Measurements from ENCODE around the gene ISL2. TPM values are rescaled to one million over a fixed set of nuclear protein-coding genes. Genes with fewer than 3 reads are reported as not detected.
A peak's percentile ranks its signal among the peaks of the same experiment; 100 is the strongest.

ISL2 gene
- total RNA-seq, 1 donor from 2014 or later = not detected

DNA sequence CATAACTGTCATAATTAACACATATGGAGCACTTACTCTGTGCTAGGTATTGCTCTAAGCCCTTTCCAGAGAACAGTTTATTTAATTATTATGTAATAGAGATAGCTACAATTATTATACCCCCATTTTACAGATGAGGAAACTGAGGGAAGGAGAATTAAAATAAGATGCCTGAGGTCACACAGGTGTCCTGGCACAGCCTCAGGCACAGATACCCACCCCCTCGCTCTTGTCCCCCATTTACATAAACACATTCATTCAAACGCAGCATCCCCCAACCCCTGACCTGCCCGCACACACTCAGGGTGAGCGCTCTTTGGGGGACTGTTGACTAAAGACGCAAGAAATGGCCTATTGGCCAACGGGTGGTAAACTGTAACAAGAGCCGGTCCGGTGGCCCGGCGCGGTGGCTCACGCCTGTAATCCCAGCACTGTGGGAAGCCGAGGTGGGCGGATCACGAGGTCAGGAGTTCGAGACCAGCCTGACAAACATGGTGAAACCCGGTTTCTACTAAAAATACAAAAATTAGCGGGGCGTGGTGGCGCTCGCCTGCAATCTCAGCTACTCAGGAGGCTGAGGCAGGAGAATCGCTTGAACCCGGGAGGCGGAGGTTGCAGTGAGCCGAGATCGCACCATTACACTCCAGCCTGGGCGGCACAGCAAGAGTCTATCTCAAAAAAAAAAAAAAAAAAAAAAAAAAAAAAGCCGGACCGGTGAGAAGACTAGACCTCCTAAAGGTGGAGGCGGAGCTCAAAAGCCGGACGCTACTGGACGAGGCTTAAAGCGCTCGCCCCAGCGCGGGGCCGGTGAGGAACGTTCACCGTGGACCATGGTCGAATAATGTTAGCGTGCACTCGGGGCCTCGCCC, 1.9 kb upstream of the ISL2 start:
- H3K36me3 Mint-ChIP-seq (ENCODE audit: low read depth) = no peaks in the 10 kb centered on the region
- no peak overlapping the region for H3K27ac Mint-ChIP-seq (ENCODE audit: unreplicated experiment)
- peaks cover 84% of the 10 kb centered on the region for H3K27me3 Mint-ChIP-seq (ENCODE audit: low read depth)
- DNase-seq (ENCODE audit: low read depth, low spot score) = peak; percentile 15
- H3K9me3 Mint-ChIP-seq = no peaks in the 10 kb centered on the region
- no peak for TF ChIP-seq CTCF (conservative IDR thresholded peaks at IDR 0.05)
- peak overlapping the region; percentile 77 for H3K4me3 Mint-ChIP-seq
- peaks cover 29% of the 10 kb centered on the region for H3K4me1 Mint-ChIP-seq

- peaks cover 37% of the 10 kb centered on the region for H3K4me1 Mint-ChIP-seq
- no peak for DNase-seq (ENCODE audit: low read depth, low spot score)
- H3K9me3 Mint-ChIP-seq = no peaks in the 10 kb centered on the region
- peak overlapping the region; percentile 77 for H3K4me3 Mint-ChIP-seq
- no peaks in the 10 kb centered on the region for H3K36me3 Mint-ChIP-seq (ENCODE audit: low read depth)
- H3K27me3 Mint-ChIP-seq (ENCODE audit: low read depth) = peaks cover 86% of the 10 kb centered on the region
- H3K27ac Mint-ChIP-seq (ENCODE audit: unreplicated experiment) = no peak overlapping the region
- no peak for TF ChIP-seq CTCF (conservative IDR thresholded peaks at IDR 0.05)
These were observed 993 bp upstream of the ISL2 start for GRCh38 chr15:76335307-76336253.

- Mint-ChIP-seq H3K36me3 (ENCODE audit: low read depth) (peaks cover 3% of the 10 kb centered on the region), H3K4me3 (peak overlapping the region; percentile 65), H3K4me1 (peaks cover 44% of the 10 kb centered on the region), H3K27ac (ENCODE audit: unreplicated experiment) (no peak overlapping the region), H3K9me3 (no peaks in the 10 kb centered on the region), H3K27me3 (ENCODE audit: low read depth) (peaks cover 95% of the 10 kb centered on the region)
- TF ChIP-seq CTCF (conservative IDR thresholded peaks at IDR 0.05) = no peak
- DNase-seq (ENCODE audit: low read depth, low spot score) = peak; percentile 16
These were observed 604 bp downstream of the ISL2 start for GRCh38 chr15:76337059-76337695.

DNA sequence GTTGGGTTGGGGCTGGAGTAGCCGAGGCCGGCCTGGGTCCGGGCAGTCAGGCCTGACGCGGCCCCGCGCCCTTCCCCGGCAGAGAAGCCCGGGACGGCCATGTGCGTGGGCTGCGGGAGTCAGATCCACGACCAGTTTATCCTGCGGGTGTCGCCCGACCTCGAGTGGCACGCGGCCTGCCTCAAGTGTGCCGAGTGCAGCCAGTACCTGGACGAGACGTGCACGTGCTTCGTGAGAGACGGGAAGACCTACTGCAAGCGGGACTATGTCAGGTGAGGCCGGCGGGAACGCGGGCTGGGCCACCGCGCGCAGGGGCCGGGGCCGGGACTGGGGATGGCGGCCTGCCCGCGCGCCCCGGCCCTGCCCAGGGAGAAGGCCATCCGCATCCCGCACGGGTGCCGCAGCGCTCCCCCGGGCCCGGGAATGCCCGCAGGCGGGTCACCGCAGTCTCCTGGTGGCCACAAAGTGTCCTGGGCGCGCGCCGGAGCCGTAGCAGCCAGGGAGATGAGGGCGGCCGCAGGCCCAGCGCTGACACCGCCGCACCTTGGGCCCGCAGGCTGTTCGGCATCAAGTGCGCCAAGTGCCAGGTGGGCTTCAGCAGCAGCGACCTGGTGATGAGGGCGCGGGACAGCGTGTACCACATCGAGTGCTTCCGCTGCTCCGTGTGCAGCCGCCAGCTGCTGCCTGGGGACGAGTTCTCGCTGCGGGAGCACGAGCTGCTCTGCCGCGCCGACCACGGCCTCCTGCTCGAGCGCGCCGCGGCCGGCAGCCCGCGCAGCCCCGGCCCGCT, 1.3 kb downstream of the ISL2 start:
- peak; percentile 18 for TF ChIP-seq CTCF (conservative IDR thresholded peaks at IDR 0.05)
- peak; percentile 20 for DNase-seq (ENCODE audit: low read depth, low spot score)
- peaks cover 3% of the 10 kb centered on the region for H3K36me3 Mint-ChIP-seq (ENCODE audit: low read depth)
- H3K27ac Mint-ChIP-seq (ENCODE audit: unreplicated experiment) = no peak overlapping the region
- no peaks in the 10 kb centered on the region for H3K9me3 Mint-ChIP-seq
- peaks cover 45% of the 10 kb centered on the region for H3K4me1 Mint-ChIP-seq
- no peak overlapping the region for H3K4me3 Mint-ChIP-seq
- H3K27me3 Mint-ChIP-seq (ENCODE audit: low read depth) = peaks cover 92% of the 10 kb centered on the region

All from neural crest cell (in vitro differentiated cells).